SK-N-SH treated with all-trans-retinoic acid at 6 μM for 48 hours (cell line): ENCODE data around the gene RALGAPB.

ENCODE experiments used
- ATAC-seq: fragments of 200-7000 bp; cut with Tn5 transposase; 3 replicates; pipeline ENCODE4 v1.9.1; 2020; ENCODE audit warnings: mild to moderate bottlenecking, moderate library complexity
- ARNTL ChIP-seq: fragments of 450-650 bp; formaldehyde crosslinking; IDR thresholded peaks from 2 replicates; pipeline ENCODE4 v1.5.0; 2020; ENCODE audit warnings: low read depth, mild to moderate bottlenecking, moderate library complexity, borderline replicate concordance
- BACH2 ChIP-seq: fragments of 250-450 bp; sonication (Bioruptor Pico); IDR thresholded peaks from 2 replicates; pipeline ENCODE4 v1.9.0; 2021; ENCODE audit warnings: mild to moderate bottlenecking, borderline replicate concordance
- CSRNP3 ChIP-seq: fragments of 250-450 bp; sonication (Bioruptor Pico); IDR thresholded peaks from 2 replicates; pipeline ENCODE4 v1.5.1; 2021; ENCODE audit warnings: mild to moderate bottlenecking, moderate library complexity
- GLIS3 ChIP-seq: fragments of 250-450 bp; sonication (Bioruptor Pico); IDR thresholded peaks from 2 replicates; pipeline ENCODE4 v1.5.0; 2020; ENCODE audit warnings: mild to moderate bottlenecking, moderate library complexity
- ISL1 ChIP-seq: fragments of 250-450 bp; sonication (Bioruptor Pico); IDR thresholded peaks from 2 replicates; pipeline ENCODE4 v2.1.2; 2022; ENCODE audit warnings: mild to moderate bottlenecking, moderate library complexity
- PATZ1 ChIP-seq: fragments of 250-450 bp; sonication (Bioruptor Pico); IDR thresholded peaks from 2 replicates; pipeline ENCODE4 v1.8.0; 2020; ENCODE audit warnings: mild to moderate bottlenecking, moderate library complexity, borderline replicate concordance
- POU6F1 ChIP-seq: fragments of 250-450 bp; sonication (Bioruptor Pico); IDR thresholded peaks from 2 replicates; pipeline ENCODE4 v1.8.0; 2021; ENCODE audit warnings: low read depth, mild to moderate bottlenecking, moderate library complexity, borderline replicate concordance
- PPARA ChIP-seq: fragments of 250-450 bp; sonication (Bioruptor Pico); IDR thresholded peaks from 2 replicates; pipeline ENCODE4 v1.5.0; 2020; ENCODE audit warnings: mild to moderate bottlenecking, borderline replicate concordance
- SNAI2 ChIP-seq: fragments of 250-450 bp; sonication (Bioruptor Pico); IDR thresholded peaks from 2 replicates; pipeline ENCODE4 v1.5.0; 2020; ENCODE audit warnings: mild to moderate bottlenecking, moderate library complexity
- TCF4 ChIP-seq: fragments of 250-450 bp; sonication (Bioruptor Pico); IDR thresholded peaks from 2 replicates; pipeline ENCODE4 v1.8.0; 2021; ENCODE audit warnings: mild to moderate bottlenecking, moderate library complexity, borderline replicate concordance
- TOX ChIP-seq: fragments of 250-450 bp; sonication (Bioruptor Pico); IDR thresholded peaks from 2 replicates; pipeline ENCODE4 v1.8.0; 2021; ENCODE audit warnings: mild to moderate bottlenecking, moderate library complexity, borderline replicate concordance
- ZC3H10 ChIP-seq: fragments of 250-450 bp; sonication (Bioruptor Pico); IDR thresholded peaks from 2 replicates; pipeline ENCODE4 v1.5.1; 2021; ENCODE audit warnings: mild to moderate bottlenecking, moderate library complexity
- ZFP3 ChIP-seq: fragments of 250-450 bp; sonication (Bioruptor Pico); IDR thresholded peaks from 2 replicates; pipeline ENCODE4 v1.5.0; 2020; ENCODE audit warnings: mild to moderate bottlenecking, moderate library complexity
- ZFP30 ChIP-seq: fragments of 450-650 bp; formaldehyde crosslinking; IDR thresholded peaks from 2 replicates; pipeline ENCODE4 v1.5.0; 2022; ENCODE audit warnings: mild to moderate bottlenecking, moderate library complexity
- ZNF565 ChIP-seq: fragments of 450-650 bp; formaldehyde crosslinking; conservative IDR thresholded peaks from 2 replicates; pipeline ENCODE4 v1.5.0; 2020; ENCODE audit warnings: low read depth, mild to moderate bottlenecking, moderate library complexity
- ZNF70 ChIP-seq: fragments of 450-650 bp; formaldehyde crosslinking; IDR thresholded peaks from 2 replicates; pipeline ENCODE4 v1.5.0; 2020; ENCODE audit warnings: mild to moderate bottlenecking, moderate library complexity
- ZNF8 ChIP-seq: fragments of 450-650 bp; formaldehyde crosslinking; IDR thresholded peaks from 2 replicates; pipeline ENCODE4 v1.5.0; 2020; ENCODE audit warnings: mild to moderate bottlenecking, moderate library complexity
- TF ChIP-seq, protein P1 (sequence below): fragments of 250-450 bp; sonication (Bioruptor Pico); IDR thresholded peaks from 2 replicates; pipeline ENCODE4 v1.5.0; 2020; ENCODE audit warnings: mild to moderate bottlenecking, moderate library complexity
- TF ChIP-seq, protein P2 (sequence below): fragments of 250-450 bp; sonication (Bioruptor Pico); IDR thresholded peaks from 2 replicates; pipeline ENCODE4 v1.5.1; 2020; ENCODE audit warnings: low read depth, mild to moderate bottlenecking, moderate library complexity

The RALGAPB gene

GRCh38 chr20:38450412-38450975 lies 22.1 kb upstream of the RALGAPB start:
- TF ChIP-seq TCF4, result no peak
- no peak for TF ChIP-seq CSRNP3 (CRISPR knock-in tag)
- TF ChIP-seq POU6F1 (CRISPR knock-in tag), result no peak
- TF ChIP-seq ZC3H10 (CRISPR knock-in tag), result no peak
- TF ChIP-seq ZNF70, result no peak
- TF ChIP-seq SNAI2 (CRISPR knock-in tag), result no peak
- no peak for TF ChIP-seq PATZ1
- TF ChIP-seq PPARA (CRISPR knock-in tag), result no peak
- TF ChIP-seq BACH2 (CRISPR knock-in tag), result no peak
- TF ChIP-seq ZNF565 (CRISPR knock-in tag), result no peak
- TF ChIP-seq ISL1 (CRISPR knock-in tag), result no peak
- no peak for TF ChIP-seq TOX (CRISPR knock-in tag)
- no peak for TF ChIP-seq ZFP3 (CRISPR knock-in tag)
- TF ChIP-seq, protein P1, sequence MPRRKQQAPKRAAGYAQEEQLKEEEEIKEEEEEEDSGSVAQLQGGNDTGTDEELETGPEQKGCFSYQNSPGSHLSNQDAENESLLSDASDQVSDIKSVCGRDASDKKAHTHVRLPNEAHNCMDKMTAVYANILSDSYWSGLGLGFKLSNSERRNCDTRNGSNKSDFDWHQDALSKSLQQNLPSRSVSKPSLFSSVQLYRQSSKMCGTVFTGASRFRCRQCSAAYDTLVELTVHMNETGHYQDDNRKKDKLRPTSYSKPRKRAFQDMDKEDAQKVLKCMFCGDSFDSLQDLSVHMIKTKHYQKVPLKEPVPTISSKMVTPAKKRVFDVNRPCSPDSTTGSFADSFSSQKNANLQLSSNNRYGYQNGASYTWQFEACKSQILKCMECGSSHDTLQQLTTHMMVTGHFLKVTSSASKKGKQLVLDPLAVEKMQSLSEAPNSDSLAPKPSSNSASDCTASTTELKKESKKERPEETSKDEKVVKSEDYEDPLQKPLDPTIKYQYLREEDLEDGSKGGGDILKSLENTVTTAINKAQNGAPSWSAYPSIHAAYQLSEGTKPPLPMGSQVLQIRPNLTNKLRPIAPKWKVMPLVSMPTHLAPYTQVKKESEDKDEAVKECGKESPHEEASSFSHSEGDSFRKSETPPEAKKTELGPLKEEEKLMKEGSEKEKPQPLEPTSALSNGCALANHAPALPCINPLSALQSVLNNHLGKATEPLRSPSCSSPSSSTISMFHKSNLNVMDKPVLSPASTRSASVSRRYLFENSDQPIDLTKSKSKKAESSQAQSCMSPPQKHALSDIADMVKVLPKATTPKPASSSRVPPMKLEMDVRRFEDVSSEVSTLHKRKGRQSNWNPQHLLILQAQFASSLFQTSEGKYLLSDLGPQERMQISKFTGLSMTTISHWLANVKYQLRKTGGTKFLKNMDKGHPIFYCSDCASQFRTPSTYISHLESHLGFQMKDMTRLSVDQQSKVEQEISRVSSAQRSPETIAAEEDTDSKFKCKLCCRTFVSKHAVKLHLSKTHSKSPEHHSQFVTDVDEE, result no peak
- no peak for TF ChIP-seq ARNTL (CRISPR knock-in tag)
- no peak for TF ChIP-seq ZNF8
- no peak for ATAC-seq

GRCh38 chr20:38452880-38453624 lies 19.6 kb upstream of the RALGAPB start:
- TF ChIP-seq TOX (CRISPR knock-in tag), result no peak
- TF ChIP-seq CSRNP3 (CRISPR knock-in tag), result no peak
- no peak for TF ChIP-seq GLIS3 (CRISPR knock-in tag)
- no peak for TF ChIP-seq ARNTL (CRISPR knock-in tag)
- TF ChIP-seq, protein P2, sequence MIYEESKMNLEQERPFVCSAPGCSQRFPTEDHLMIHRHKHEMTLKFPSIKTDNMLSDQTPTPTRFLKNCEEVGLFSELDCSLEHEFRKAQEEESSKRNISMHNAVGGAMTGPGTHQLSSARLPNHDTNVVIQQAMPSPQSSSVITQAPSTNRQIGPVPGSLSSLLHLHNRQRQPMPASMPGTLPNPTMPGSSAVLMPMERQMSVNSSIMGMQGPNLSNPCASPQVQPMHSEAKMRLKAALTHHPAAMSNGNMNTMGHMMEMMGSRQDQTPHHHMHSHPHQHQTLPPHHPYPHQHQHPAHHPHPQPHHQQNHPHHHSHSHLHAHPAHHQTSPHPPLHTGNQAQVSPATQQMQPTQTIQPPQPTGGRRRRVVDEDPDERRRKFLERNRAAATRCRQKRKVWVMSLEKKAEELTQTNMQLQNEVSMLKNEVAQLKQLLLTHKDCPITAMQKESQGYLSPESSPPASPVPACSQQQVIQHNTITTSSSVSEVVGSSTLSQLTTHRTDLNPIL (CRISPR knock-in tag), result no peak
- no peak for TF ChIP-seq ZFP30 (CRISPR knock-in tag)
- no peak for TF ChIP-seq BACH2 (CRISPR knock-in tag)
- peak; percentile 82 for ATAC-seq
